PFSK-1 (cell line): ENCODE results near the gene ABCG1.

Source experiments
- FOXP2 ChIP-seq: optimal IDR thresholded peaks from 2 replicates; pipeline ENCODE3; 2011; ENCODE audit warnings: borderline replicate concordance, control low read depth, inconsistent platforms; ENCODE audit not compliant: insufficient read depth; ENCODE audit errors: extremely low read length, extremely low read depth
- POLR2AphosphoS5 ChIP-seq: IDR thresholded peaks from 2 replicates; pipeline ENCODE4 v1.6.1; 2012; ENCODE audit warnings: low read depth, mild to moderate bottlenecking, control low read depth, low read length, moderate library complexity
- SIN3A ChIP-seq: IDR thresholded peaks from 2 replicates; pipeline ENCODE4 v1.6.1; 2012; ENCODE audit warnings: mild to moderate bottlenecking, low read length, moderate library complexity, borderline replicate concordance; ENCODE audit not compliant: insufficient read depth
- TAF1 ChIP-seq: IDR thresholded peaks from 2 replicates; pipeline ENCODE4 v1.6.1; 2012; ENCODE audit warnings: low read length, control low read depth, borderline replicate concordance; ENCODE audit not compliant: insufficient read depth
- TF ChIP-seq, protein P1 (sequence below), 2 experiments: IDR thresholded peaks; 2 replicates each; pipeline versions ENCODE4 v1.6.1 to v1.8.0; 2011 to 2012; ENCODE audit warnings: low read depth in 2 of 2, low read length in 2 of 2, control low read depth in 1 of 2, inconsistent platforms in 1 of 2, mild to moderate bottlenecking in 1 of 2, moderate library complexity in 1 of 2; ENCODE audit not compliant: insufficient read depth in 1 of 2

DNA sequence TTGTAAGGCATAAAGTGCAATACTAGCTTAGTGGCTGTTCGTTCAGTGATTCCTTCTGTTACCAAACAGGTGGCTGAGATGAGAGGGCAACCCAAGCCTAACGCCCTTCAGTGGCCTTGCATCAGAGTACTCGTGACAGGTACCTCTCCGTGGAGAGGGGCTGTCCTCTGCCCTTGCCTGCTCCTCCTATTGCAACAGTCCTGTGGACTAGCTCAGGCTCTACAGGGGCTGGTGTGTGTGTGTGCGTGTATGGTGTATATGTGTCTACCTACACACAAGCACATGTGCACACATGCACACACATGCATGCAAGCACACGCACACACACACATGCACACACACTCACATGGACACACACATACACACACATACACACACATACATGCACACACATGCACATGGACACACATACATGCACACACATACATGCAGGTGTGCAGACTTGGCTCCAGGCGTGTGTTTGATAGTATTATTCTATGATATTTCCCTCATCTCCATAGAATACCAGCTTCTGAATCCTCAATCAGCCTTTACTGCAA lies 81.2 kb downstream of the ABCG1 start:
- TF ChIP-seq TAF1 (no peak), SIN3A (no peak), POLR2AphosphoS5 (no peak), FOXP2 (no peak)
- TF ChIP-seq, protein P1, sequence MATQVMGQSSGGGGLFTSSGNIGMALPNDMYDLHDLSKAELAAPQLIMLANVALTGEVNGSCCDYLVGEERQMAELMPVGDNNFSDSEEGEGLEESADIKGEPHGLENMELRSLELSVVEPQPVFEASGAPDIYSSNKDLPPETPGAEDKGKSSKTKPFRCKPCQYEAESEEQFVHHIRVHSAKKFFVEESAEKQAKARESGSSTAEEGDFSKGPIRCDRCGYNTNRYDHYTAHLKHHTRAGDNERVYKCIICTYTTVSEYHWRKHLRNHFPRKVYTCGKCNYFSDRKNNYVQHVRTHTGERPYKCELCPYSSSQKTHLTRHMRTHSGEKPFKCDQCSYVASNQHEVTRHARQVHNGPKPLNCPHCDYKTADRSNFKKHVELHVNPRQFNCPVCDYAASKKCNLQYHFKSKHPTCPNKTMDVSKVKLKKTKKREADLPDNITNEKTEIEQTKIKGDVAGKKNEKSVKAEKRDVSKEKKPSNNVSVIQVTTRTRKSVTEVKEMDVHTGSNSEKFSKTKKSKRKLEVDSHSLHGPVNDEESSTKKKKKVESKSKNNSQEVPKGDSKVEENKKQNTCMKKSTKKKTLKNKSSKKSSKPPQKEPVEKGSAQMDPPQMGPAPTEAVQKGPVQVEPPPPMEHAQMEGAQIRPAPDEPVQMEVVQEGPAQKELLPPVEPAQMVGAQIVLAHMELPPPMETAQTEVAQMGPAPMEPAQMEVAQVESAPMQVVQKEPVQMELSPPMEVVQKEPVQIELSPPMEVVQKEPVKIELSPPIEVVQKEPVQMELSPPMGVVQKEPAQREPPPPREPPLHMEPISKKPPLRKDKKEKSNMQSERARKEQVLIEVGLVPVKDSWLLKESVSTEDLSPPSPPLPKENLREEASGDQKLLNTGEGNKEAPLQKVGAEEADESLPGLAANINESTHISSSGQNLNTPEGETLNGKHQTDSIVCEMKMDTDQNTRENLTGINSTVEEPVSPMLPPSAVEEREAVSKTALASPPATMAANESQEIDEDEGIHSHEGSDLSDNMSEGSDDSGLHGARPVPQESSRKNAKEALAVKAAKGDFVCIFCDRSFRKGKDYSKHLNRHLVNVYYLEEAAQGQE (IDR thresholded peaks at IDR 0.05; ENCODE audit: insufficient read depth in 1 of 2, low read depth in 2 of 2, low read length in 2 of 2), result no peak
